BLaER1 (cell line): Measurements from ENCODE around the gene TSPO2.

Experiments used
- H3K27ac ChIP-seq: shearing (Covaris generic); formaldehyde crosslinking; 2 replicates; pipeline ENCODE4 v1.8.1; 2022
- H3K27me3 ChIP-seq: shearing (Covaris generic); formaldehyde crosslinking; 2 replicates; pipeline ENCODE4 v1.8.1; 2022
- H3K36me3 ChIP-seq: shearing (Covaris generic); formaldehyde crosslinking; 2 replicates; pipeline ENCODE4 v1.8.1; 2022
- H3K4me1 ChIP-seq: shearing (Covaris generic); formaldehyde crosslinking; 2 replicates; pipeline ENCODE4 v1.8.1; 2022
- H3K4me2 ChIP-seq: shearing (Covaris generic); formaldehyde crosslinking; 2 replicates; pipeline ENCODE4 v1.8.1; 2022
- H3K4me3 ChIP-seq: shearing (Covaris generic); formaldehyde crosslinking; 2 replicates; pipeline ENCODE4 v1.8.1; 2022
- H3K9ac ChIP-seq: shearing (Covaris generic); formaldehyde crosslinking; 2 replicates; pipeline ENCODE4 v1.8.1; 2022
- H3K9me3 ChIP-seq: shearing (Covaris generic); formaldehyde crosslinking; 2 replicates; pipeline ENCODE4 v1.8.1; 2022
- H4K20me1 ChIP-seq: shearing (Covaris generic); formaldehyde crosslinking; 2 replicates; pipeline ENCODE4 v1.8.1; 2022
- Cebpa-rat ChIP-seq: shearing (Covaris generic); IDR thresholded peaks from 2 replicates; pipeline ENCODE4 v1.8.1; 2022

Gene TSPO2

GRCh38 chr6:41027241-41027640 is 15.0 kb upstream of the TSPO2 start:
- Histone ChIP-seq H4K20me1 (no peaks in the 10 kb centered on the region), H3K4me3 (peak overlapping the region; percentile 76), H3K36me3 (peaks cover 14% of the 10 kb centered on the region; the same call in 1 of the 2 replicates), H3K4me2 (peak overlapping the region; percentile 97), H3K27me3 (no peaks in the 10 kb centered on the region), H3K9me3 (no peaks in the 10 kb centered on the region), H3K9ac (peak overlapping the region; percentile 91), H3K4me1 (peaks cover 42% of the 10 kb centered on the region), H3K27ac (peak overlapping the region; percentile 93)
- TF ChIP-seq Cebpa-rat, result no peak

GRCh38 chr6:41027799-41028560 is 14.3 kb upstream of the TSPO2 start:
- peak overlapping the region; percentile 93 for H3K27ac ChIP-seq
- H3K9me3 ChIP-seq, result no peaks in the 10 kb centered on the region
- peak overlapping the region; percentile 76 for H3K4me3 ChIP-seq
- peak overlapping the region; percentile 97 for H3K4me2 ChIP-seq
- H3K4me1 ChIP-seq, result peaks cover 42% of the 10 kb centered on the region
- no peaks in the 10 kb centered on the region for H4K20me1 ChIP-seq
- H3K36me3 ChIP-seq, result peaks cover 14% of the 10 kb centered on the region; the same call in 1 of the 2 replicates
- H3K27me3 ChIP-seq, result no peaks in the 10 kb centered on the region
- no peak for TF ChIP-seq Cebpa-rat
- peak overlapping the region; percentile 91 for H3K9ac ChIP-seq

DNA sequence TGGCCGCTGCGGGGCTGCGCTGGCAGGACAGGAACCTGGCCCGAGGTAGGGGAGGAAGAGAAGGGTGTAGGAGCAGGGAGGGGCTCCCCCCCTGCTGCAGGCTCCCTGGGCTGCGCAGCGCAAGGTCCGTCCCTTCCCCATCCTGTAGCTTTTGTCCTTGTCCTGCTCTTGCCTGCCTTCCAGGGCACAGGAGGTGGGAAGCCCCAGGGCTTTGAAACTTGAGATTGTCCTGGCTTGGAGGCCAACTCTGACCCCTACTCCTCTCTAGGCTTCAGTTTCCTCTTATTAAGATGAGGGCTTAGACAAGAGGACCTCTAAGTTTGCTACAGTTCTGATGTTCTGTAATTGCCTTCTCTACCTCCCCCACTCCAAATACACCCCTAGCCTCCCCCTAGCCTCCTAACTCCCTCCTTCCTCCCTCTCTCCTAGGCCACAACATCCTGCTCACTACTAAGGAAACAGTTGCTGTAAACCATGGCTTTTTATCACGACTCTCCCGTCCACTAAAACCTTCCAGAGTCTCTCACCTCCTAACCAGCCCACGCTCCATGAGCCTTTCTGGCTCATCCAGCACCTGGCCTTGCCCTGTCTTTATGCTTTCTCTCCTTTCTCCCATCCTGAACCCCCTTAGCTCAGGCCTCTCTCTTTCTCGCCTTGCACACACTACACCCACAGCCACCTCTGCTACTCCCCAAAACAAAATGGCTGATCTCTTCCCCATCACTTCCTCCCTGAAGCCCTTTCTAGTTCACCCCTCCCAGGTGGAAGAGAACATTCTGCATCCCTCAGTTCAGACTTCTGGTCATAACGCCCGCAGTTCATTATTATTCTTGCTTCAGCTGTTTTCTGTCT is 13.5 kb upstream of the TSPO2 start:
- Histone ChIP-seq H3K4me1 (peaks cover 42% of the 10 kb centered on the region), H3K27ac (peak overlapping the region; percentile 93), H4K20me1 (no peaks in the 10 kb centered on the region), H3K4me2 (peak overlapping the region; percentile 97), H3K4me3 (peak overlapping the region; percentile 76), H3K9me3 (no peaks in the 10 kb centered on the region), H3K36me3 (peaks cover 12% of the 10 kb centered on the region; the same call in 1 of the 2 replicates), H3K9ac (peak overlapping the region; percentile 91), H3K27me3 (no peaks in the 10 kb centered on the region)
- no peak for TF ChIP-seq Cebpa-rat

GRCh38 chr6:41032830-41033229 is 9.4 kb upstream of the TSPO2 start:
- H3K27ac ChIP-seq, result no peak overlapping the region

GRCh38 chr6:41033776-41034175 is 8.5 kb upstream of the TSPO2 start:
- no peaks in the 10 kb centered on the region for H3K9me3 ChIP-seq
- no peaks in the 10 kb centered on the region for H4K20me1 ChIP-seq
- no peaks in the 10 kb centered on the region for H3K27me3 ChIP-seq
- H3K4me2 ChIP-seq, result no peak overlapping the region
- H3K36me3 ChIP-seq, result no peaks in the 10 kb centered on the region
- H3K27ac ChIP-seq, result no peak overlapping the region
- H3K4me3 ChIP-seq, result no peak overlapping the region
- H3K4me1 ChIP-seq, result peaks cover 19% of the 10 kb centered on the region
- no peak overlapping the region for H3K9ac ChIP-seq
- TF ChIP-seq Cebpa-rat, result no peak

More at GRCh38 chr6:41032830-41033229, 9.4 kb upstream of the TSPO2 start:
- H3K4me1 ChIP-seq, result peaks cover 24% of the 10 kb centered on the region
- H4K20me1 ChIP-seq, result no peaks in the 10 kb centered on the region
- TF ChIP-seq Cebpa-rat, result no peak
- H3K9me3 ChIP-seq, result no peaks in the 10 kb centered on the region
- H3K4me2 ChIP-seq, result no peak overlapping the region
- H3K27me3 ChIP-seq, result no peaks in the 10 kb centered on the region
- H3K4me3 ChIP-seq, result no peak overlapping the region
- no peaks in the 10 kb centered on the region for H3K36me3 ChIP-seq
- H3K9ac ChIP-seq, result no peak overlapping the region

DNA sequence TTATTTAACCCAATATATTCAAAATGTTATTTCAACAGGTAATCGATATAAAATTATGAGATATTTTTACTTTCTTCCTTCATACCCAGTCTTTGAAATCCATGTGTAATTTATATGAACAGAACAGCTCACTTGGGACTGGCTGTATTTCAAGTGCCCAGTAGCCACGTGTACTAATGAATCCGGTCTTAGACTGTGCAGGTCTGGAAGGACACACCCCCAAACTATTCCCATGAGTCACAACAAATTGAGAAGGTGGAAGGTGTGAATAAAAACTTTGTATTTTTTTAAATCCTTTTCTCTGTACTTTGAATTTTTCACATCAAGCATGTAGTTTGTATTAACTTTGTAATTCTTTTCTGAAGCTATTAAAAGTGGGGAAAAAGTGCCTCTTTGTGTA is 6.1 kb upstream of the TSPO2 start:
- H3K4me2 ChIP-seq, result no peak overlapping the region
- no peaks in the 10 kb centered on the region for H4K20me1 ChIP-seq
- H3K27ac ChIP-seq, result no peak overlapping the region
- H3K4me3 ChIP-seq, result no peak overlapping the region
- no peaks in the 10 kb centered on the region for H3K27me3 ChIP-seq
- no peaks in the 10 kb centered on the region for H3K36me3 ChIP-seq
- TF ChIP-seq Cebpa-rat, result no peak
- H3K4me1 ChIP-seq, result no peaks in the 10 kb centered on the region
- H3K9me3 ChIP-seq, result no peaks in the 10 kb centered on the region
- H3K9ac ChIP-seq, result no peak overlapping the region

DNA sequence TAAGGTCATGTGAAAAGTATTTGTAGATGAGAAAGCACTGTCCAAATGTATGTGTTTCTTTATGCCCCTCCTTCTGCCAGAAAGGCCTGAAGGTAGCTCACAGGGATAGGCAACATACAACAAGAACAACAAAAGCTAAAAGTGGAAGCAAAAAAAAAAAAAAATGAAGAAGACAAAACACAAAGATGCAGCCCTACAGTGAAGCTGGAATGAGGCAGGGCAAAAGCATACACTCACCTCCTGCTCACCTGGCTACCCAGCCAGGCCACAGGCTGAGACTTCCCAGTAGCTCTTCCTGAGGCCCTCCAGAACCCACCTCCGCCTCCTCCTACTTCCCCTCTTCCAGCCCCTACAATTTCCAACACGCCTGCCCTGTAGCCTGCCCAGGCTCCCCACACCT is 5.7 kb upstream of the TSPO2 start:
- no peaks in the 10 kb centered on the region for H3K4me1 ChIP-seq
- TF ChIP-seq Cebpa-rat, result no peak
- H4K20me1 ChIP-seq, result no peaks in the 10 kb centered on the region
- H3K9ac ChIP-seq, result no peak overlapping the region
- H3K27me3 ChIP-seq, result no peaks in the 10 kb centered on the region
- no peaks in the 10 kb centered on the region for H3K36me3 ChIP-seq
- H3K9me3 ChIP-seq, result no peaks in the 10 kb centered on the region
- no peak overlapping the region for H3K27ac ChIP-seq
- no peak overlapping the region for H3K4me3 ChIP-seq
- H3K4me2 ChIP-seq, result no peak overlapping the region

DNA sequence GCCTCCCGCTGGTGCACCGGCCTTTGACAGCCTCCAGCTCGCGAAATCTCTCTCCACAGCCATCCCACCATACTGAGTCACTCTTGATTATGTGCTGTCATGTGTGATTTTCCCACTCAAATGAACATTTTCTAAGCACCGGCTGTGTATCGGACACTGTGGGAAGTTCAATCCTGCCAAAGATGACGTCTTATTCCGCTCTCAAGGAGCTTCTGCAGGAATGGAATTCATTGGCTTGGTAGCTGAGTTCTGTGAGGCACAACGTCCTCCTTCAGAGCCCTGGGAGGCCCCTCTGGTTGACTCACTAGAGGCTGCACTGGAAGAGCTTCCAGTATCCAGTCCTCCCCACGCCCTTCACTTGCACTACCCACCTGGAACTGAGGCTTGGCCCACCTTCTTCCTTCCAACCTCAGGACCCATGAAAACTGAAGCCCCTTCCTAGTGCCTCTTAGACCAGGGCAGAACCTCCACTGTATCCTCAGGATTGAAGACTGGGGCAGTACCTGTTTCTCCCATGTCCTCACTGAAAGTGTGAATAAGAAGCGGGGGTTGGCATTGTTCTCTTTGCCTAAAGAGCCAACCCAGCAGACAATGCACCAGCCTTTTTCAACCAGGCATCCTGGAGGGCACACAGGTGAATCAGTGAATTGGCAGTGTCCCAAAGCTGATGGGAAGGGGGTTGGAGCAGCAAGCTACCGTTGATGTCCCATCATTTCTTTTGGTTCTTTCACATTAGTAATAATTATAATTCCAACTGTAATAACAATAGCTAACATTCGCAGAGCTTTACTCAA is 5.0 kb upstream of the TSPO2 start:
- no peak overlapping the region for H3K27ac ChIP-seq
- no peaks in the 10 kb centered on the region for H3K4me1 ChIP-seq
- no peaks in the 10 kb centered on the region for H3K27me3 ChIP-seq
- H3K4me2 ChIP-seq, result no peak overlapping the region
- no peak for TF ChIP-seq Cebpa-rat
- no peaks in the 10 kb centered on the region for H4K20me1 ChIP-seq
- H3K36me3 ChIP-seq, result no peaks in the 10 kb centered on the region
- H3K9ac ChIP-seq, result no peak overlapping the region
- no peak overlapping the region for H3K4me3 ChIP-seq
- no peaks in the 10 kb centered on the region for H3K9me3 ChIP-seq

DNA sequence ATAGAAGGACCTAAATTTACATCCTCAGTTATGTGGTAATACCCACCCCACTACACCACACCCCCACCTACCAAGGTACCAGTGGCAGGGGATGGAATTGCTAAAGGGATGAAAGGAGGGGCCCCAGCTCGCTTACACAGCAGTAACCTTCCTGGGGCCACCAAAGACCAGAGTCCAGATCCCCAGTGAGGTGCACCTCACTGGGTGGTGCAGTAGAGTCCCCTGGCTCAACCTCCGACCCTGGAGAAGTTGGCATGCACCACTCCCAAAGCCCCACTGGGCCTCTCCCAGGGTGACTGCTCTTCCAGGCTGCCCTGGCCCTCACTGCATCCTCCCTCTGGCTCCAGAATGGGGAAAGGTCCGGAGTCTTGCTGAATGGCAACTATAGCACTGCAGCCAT is 4.1 kb upstream of the TSPO2 start:
- no peaks in the 10 kb centered on the region for H3K27me3 ChIP-seq
- no peaks in the 10 kb centered on the region for H3K36me3 ChIP-seq
- no peaks in the 10 kb centered on the region for H4K20me1 ChIP-seq
- TF ChIP-seq Cebpa-rat, result no peak
- H3K9me3 ChIP-seq, result no peaks in the 10 kb centered on the region
- H3K4me2 ChIP-seq, result no peak overlapping the region
- no peak overlapping the region for H3K9ac ChIP-seq
- no peak overlapping the region for H3K4me3 ChIP-seq
- H3K27ac ChIP-seq, result no peak overlapping the region
- no peaks in the 10 kb centered on the region for H3K4me1 ChIP-seq
